Stimulated activated CD8-positive, alpha-beta memory T cell treated with anti-CD3 and anti-CD28 coated beads, Interleukin-4, amount 100 ng/mL, for 24 hours (primary cell): Measurements from ENCODE around the gene CPA2.
"Not testable (repeated sequence)": the region's sequence is repeated elsewhere in the genome, so short reads cannot be mapped to it uniquely, and the experiment has no call there.

Experiments
- DNase-seq: peaks from one replicate; pipeline ENCODE4 v3.0.0-alpha.2; 2020; ENCODE audit warnings: low read depth

Gene CPA2

DNA sequence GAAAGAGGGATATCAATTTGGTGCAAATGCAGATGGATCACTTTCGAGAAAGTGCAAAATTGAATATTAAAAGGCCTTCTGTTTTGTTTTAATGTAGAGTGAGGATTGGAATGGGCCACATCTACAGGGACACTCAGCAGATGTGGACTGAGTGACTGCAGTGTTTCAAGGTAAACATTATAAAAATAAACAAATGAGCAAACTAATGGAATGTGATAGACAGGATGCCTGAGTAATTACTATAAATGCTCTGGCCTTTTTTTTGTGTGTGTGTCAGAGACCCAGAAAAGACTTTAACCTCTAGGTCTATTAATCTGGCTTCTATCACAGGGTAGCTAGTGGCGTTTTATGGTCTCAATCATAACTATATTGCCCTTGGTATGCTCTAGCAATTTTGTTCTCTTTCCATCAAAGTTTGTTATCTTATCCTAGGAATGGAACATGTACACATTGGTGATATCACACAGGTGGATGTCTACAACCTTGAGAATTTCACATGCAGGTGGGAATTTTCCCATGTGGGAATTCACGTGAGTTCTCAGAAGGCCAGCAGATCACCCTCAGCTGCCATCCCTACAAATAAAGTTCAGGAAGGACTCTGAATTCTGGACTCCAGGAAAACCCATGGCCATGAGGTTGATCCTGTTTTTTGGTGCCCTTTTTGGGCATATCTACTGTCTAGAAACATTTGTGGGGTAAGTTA, at the start of gene CPA2:
Gene CPA2, plus strand, starts transcription at position 606 of the 703 bp plus-strand sequence. Its CDS starts 19 bp downstream, at position 625.
- no peak for DNase-seq

DNA sequence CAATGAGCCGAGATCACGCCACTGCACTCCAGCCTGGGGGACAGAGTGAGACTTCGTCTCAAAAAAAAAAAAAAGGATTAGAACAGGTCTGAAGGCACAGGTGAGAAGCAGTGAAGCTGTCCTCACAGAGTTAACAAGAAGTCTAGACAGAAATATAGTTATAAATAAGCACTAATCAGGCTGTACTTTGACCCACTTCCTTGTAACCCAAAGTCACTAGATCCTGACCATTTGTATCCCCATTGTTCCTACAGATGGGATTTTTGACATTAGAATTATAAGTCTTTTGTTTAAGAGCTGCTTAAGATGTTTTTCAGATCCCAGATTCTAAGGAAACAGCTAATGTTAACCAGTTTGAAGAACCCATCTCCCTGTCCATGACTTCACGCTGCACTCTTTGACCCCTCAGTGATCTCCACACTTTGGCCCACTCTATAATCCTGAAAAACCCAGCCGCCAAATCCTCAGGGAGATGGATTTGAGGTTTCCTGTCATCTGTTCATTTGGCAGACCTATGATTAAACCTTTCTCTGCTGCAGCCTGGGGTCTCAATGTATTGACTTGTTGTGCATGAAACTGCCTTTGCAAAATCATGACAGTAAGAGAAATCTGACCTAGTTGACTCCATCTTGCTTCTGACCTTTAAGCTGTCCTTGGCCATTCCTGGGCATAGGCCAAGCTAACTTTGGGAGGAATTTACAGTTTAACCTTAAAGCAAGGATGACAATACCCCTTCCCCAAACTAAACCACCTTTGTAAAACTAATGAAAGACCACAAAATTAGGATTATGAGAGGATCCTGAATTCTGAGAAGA, 47.6 kb upstream of the CPA2 start:
- no peak for DNase-seq

GRCh38 chr7:130219871-130220270, 46.8 kb upstream of the CPA2 start:
- DNase-seq = no peak

DNA sequence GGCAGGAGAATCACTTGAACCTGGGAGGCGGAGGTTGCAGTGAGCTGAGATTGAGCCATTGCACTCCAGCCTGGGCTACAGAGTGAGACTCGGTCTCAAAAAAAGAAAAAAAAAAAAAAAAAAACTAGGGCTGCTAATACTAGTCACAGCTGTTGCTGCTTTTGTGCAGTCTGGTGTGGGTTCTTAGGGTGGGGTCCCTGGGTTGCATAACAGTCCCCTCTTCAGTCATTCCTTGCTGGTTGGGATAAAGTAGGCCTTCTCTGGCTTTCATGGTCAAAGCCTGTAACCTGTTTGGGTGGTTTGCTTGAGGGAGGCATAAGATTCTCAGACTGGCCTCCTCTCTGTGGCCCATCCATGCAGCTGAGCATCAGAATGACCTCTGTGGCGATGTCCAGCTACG, 44.9 kb upstream of the CPA2 start:
- DNase-seq = no peak

DNA sequence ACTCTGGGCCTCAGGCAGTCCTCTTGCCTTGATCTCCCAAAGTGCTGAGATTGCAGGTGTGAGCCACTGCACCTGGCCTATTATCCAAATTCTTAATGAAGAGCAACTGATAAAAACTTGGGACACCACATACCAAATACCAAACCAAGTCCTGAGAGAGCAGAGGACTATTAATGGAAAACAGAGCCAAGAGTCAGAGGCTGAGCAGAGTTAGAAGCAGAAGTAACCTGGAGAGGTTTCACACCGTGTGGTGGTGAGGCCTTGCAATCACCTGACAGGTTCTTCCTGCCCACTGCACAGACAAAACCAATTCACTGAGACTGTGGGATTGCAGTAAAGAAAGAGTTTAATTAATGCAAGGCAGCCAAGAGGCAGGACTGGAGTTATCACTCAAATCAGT, 43.0 kb upstream of the CPA2 start:
- DNase-seq = no peak

- DNase-seq = no peak
Observed at GRCh38 chr7:130224210-130224609, 42.5 kb upstream of the CPA2 start.

GRCh38 chr7:130224923-130225322, 41.7 kb upstream of the CPA2 start:
- not testable (repeated sequence) for DNase-seq

DNA sequence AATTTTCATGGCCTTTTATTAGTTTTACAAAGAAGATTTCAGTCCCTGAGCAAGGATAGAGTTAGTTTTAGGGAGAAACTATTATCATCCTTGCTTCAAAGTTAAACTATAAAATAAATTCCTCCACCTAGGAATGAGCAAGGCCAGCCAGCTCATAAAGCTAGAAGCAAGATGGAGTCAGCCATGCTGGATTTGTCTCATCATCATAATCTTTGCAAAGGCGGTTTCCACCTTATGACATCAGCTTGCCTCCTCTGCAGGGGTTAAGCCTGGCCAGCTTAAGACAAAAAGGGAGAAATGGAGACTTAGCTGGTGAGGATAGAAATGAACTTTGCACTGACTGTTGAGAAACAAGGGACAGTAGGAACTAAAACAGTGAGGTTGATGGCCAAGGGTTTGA, 40.3 kb upstream of the CPA2 start:
- DNase-seq = no peak

GRCh38 chr7:130227883-130228575, 38.6 kb upstream of the CPA2 start:
- no peak for DNase-seq

GRCh38 chr7:130228840-130229502, 37.7 kb upstream of the CPA2 start:
- no peak for DNase-seq

DNA sequence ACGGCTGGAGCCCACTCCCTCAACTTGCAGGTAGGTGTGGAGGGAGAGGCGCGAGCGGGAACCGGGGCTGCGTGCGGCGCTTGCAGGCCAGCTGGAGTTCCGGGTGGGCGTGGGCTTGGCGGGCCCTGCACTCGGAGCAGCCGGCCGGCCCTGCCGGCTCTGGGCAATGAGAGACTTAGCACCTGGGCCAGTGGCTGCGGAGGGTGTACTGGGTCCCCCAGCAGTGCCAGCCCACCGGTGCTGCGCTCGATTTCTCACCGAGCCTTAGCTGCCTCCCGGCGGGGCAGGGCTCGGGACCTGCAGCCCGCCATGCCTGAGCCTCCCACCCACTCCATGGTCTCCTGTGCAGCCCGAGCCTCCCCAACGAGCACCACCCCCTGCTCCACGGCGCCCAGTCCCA, 36.7 kb upstream of the CPA2 start:
- DNase-seq = not testable (repeated sequence)

- DNase-seq = no peak
Observed at GRCh38 chr7:130231792-130232191, 34.9 kb upstream of the CPA2 start.

- no peak for DNase-seq
Observed at GRCh38 chr7:130232209-130232608, 34.5 kb upstream of the CPA2 start.

DNA sequence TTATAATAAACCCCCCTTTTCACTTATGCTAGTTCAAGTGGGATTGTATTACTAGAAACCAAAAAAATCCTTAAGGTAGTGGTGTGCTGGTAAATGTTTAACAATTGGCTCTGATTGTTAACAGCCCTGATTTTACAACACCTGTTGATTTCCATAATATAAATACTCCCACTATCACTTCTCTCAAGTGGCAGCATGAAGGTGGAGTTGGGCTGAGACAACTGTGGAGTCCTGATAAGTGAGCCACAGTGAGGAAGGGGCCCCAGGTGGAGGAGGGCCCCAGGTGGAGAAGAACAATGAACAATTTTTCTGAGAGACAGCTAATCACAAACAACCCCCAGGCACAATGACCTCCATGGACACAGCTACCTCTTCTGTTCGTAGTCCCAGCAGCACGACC, 32.6 kb upstream of the CPA2 start:
- no peak for DNase-seq

- DNase-seq = not testable (repeated sequence)
Observed at GRCh38 chr7:130236361-130236760, 30.3 kb upstream of the CPA2 start.

- no peak for DNase-seq
Observed at GRCh38 chr7:130240240-130240639, 26.4 kb upstream of the CPA2 start.

GRCh38 chr7:130242198-130243014, 24.3 kb upstream of the CPA2 start:
- peak; percentile 37 for DNase-seq

- not testable (repeated sequence) for DNase-seq
Observed at GRCh38 chr7:130243486-130243885, 23.2 kb upstream of the CPA2 start.

- not testable (repeated sequence) for DNase-seq
Observed at GRCh38 chr7:130246491-130246890, 20.2 kb upstream of the CPA2 start.

DNA sequence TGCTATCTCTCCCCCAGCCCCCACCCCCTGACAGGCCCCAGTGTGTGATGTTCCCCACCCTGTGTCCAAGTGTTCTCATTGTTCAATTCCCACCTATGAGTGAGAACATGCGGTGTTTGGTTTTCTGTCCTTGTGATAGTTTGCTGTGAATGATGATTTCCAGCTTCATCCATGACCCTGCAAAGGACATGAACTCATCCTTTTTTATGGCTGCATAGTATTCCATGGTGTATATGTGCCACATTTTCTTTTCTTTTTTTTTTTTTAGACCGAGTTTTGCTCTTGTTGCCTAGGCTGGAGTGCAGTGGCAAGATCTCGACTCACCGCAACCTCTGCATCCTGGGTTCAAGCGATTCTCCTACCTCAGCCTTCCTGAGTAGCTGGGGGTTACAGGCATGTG, 17.8 kb upstream of the CPA2 start:
- not testable (repeated sequence) for DNase-seq

GRCh38 chr7:130249626-130250025, 17.0 kb upstream of the CPA2 start:
- DNase-seq = not testable (repeated sequence)
